Astrocyte (in vitro differentiated cells and primary cell): ENCODE data around the gene NSF.
"Not testable (repeated sequence)": the region's sequence is repeated elsewhere in the genome, so short reads cannot be mapped to it uniquely, and the experiment has no call there.

Experiments
- CTCF ChIP-seq: IDR thresholded peaks from 2 replicates; pipeline ENCODE4 v1.5.1; 2011; ENCODE audit warnings: low read depth, mild to moderate bottlenecking, inconsistent platforms, low read length, moderate library complexity; ENCODE audit not compliant: insufficient read depth
- EZH2 ChIP-seq: IDR thresholded peaks from 2 replicates; pipeline ENCODE4 v1.6.1; 2012; ENCODE audit warnings: mild to moderate bottlenecking, low read length, inconsistent platforms; ENCODE audit not compliant: insufficient read depth

GRCh38 chr17:46659702-46660101, 69.2 kb downstream of the NSF start:
- TF ChIP-seq CTCF, EZH2: not testable (repeated sequence)
